HG02678 (cell line): Measurements from ENCODE around the gene NEK1.
"Not testable (repeated sequence)": the region's sequence is repeated elsewhere in the genome, so short reads cannot be mapped to it uniquely, and the experiment has no call there.

ENCODE experiments used
- ATAC-seq: cut with Tn5 transposase; IDR thresholded peaks from one replicate; pipeline ENCODE4 v1.9.1; 2021; ENCODE audit warnings: mild to moderate bottlenecking, moderate library complexity; ENCODE audit not compliant: unreplicated experiment

NEK1 gene

DNA sequence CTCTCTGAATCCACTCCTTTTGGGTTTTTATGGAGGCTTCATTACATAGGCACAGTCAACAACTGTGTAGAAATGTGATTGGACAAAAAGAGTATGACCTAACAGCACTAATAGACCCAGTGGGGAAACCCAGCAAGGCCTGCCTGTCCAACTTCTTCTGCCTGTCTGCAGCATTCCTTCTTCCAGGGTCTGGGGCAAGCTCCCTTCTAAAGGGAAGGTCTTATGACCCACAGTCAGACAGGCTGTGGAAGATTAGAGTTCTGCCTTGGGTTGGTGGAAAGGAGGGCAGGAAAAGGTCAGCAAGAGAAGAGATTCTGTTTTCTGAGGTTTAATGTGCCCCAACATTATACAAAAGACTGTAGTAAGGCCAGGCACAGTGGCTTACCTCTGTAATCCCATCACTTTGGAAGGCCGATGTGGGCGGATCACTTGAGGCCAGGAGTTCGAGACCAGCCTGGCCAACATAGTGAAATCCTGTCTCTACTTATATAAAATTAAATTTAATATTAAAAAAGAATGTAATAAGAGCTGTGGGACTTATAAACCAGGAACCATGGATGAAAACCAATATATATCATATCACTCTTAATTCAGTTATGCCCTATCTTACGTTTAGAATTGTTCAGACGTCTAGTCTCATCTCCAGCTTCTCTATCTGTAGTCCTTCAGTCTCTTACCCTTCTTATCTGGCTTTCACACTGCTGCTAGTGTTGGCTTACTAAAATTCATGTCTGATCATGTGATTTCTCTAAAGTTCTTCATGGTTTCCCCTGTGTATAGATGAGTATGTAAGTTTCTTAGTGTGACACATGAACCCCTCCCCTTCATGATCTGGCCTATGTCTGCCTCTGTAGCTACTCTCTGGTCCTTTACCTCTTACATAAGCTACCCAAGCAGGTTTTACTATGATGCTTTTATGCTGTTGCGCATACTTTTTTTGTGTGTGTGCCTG, 14.2 kb upstream of the NEK1 start:
- ATAC-seq: peak; percentile 34

DNA sequence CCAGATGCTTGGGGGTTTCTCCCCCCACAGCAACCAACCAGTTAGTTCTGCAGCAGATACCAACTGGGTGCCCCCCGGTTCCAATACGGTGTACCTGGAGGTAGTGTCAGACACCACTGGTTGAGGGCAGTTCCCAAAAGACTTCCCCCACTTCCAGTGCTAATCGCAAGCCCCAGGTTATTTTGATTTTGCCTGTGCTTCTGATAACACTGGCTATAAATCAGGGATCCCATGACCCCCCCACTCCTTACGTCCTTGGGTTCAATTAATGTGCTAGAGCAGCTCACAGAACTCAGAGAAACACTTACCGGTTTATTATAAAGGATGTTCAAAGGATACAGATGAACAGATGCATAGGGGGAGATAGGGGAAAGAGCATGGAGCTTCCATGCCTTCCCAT, 13.5 kb upstream of the NEK1 start:
- ATAC-seq: no peak

DNA sequence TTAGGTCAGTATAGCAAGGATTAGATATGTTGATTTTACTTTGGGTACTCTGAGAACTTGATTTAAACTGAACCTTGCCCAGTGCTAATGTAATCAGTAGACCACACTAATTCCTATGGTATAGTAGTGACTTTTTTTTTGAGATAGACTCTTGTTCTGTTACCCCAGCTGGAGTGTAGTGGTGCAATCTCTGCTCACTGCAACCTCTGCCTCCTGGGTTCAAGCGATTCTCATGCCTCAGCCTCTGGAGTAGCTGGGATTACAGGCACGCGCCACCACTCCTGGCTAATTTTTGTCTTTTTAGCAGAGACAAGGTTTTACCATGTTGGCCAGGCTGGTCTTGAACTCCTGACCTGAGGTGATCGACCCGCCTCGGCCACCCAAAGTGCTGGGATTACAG, 11.6 kb upstream of the NEK1 start:
- ATAC-seq: not testable (repeated sequence)

DNA sequence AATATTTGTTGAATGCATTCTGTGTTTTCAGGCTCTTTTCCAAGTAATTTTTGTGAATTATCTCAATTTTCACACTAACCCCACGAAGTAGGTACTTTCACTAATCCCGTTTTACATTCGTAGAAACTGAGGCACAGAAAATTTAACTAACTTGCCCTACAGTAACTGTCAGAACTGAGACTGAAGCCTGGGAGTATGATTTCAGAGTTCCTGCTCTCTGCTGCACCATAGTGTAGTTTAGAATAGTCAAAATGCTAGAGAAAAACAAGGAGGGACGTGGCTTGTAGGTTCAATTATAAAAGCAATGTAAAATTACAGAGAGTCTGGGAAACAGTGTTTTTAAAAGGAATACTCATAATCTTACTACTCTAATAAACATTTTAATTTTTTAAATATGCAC, 10.2 kb upstream of the NEK1 start:
- ATAC-seq: no peak

DNA sequence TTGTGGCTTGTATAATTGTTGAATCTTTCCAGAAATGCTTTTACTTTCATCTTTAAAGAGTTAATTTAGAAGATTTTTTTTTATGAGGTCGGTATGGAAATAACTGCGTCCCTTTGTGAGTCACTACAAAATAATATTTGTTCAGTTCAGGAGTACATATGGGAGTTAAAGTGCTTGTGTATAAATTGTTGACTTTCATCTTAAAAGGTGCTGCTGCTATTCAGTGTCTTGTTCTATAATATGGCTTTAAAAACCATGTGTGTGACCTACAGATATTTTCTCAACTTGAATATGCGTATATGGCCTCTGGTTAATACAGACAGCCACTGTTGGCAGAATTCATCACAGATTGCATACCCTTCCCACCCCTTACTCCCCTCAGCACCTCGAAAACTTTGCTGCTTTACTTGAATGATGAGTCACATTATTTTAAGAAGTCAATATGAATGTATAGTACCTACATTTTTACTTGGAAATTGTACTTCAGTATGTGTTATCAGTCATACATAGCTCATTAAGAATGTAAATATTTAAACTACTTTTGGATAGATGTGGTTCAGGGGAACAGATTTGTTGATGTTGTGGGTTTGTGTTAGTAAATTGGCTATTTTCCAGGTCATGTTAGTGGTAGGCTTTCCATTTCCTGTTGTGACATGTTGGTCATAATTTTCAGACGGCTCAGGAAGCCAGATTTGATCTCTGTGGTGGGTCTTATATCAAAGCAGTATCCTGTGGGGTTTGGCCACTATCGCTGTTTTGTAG, 9.5 kb upstream of the NEK1 start:
- ATAC-seq: no peak

DNA sequence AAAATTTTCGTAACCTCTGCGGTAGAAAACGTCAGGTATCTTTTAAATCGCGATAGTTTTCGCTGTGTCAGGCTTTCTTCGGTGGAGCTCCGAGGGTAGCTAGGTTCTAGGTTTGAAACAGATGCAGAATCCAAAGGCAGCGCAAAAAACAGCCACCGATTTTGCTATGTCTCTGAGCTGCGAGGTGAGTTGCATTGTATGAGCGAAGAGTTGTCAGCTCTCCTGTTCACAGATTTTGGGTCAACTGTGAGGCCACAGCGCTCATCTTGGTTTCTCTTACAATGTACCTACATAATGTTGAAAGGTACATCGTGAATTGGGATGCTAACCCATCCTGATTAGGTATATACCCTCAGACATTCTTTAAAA, 8.5 kb upstream of the NEK1 start:
- no peak for ATAC-seq

DNA sequence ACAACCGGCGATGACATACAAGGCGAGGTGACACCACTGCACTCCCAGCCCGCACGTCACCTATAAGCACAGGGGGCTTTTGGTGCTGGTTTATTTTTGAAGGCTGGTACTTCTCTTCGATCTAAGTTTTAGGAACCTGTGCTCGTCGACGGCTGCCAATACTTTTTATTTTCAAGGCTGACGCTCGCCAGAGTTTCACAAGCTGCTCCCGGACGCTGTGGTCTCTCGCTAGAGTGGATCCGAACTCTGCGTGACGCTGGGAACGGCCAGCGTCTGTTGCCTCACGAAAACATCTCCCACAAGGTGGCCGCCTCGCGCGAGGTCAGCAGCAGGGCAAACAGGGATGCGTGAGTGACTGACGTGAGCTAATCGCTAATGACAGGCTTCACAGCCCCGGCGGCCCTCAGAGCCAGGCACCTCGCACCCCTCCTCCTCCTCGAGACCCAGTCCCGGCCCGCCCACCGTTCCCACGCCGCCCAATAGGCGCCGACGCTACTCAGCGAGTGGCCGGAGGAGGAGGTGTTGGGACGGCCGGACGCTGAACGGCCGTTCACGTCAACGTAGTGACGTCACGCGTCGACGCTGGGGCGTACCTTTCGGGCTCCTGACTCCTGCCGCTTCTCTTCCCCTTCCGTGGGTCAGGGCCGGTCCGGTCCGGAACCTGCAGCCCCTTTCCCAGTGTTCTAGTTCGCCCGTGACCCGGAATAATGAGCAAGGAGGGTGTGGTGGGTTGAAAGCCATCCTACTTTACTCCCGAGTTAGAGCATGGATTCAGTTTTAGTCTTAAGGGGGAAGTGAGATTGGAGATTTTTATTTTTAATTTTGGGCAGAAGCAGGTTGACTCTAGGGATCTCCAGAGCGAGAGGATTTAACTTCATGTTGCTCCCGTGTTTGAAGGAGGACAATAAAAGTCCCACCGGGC, 7.8 kb upstream of the NEK1 start, which contains the start of gene CLCN3:
CLCN3 (plus strand) TSS at position 621 of the 922 bp plus-strand sequence. CDS start 15,351 bp downstream, outside the sequence.
- peak; percentile 95 for ATAC-seq

DNA sequence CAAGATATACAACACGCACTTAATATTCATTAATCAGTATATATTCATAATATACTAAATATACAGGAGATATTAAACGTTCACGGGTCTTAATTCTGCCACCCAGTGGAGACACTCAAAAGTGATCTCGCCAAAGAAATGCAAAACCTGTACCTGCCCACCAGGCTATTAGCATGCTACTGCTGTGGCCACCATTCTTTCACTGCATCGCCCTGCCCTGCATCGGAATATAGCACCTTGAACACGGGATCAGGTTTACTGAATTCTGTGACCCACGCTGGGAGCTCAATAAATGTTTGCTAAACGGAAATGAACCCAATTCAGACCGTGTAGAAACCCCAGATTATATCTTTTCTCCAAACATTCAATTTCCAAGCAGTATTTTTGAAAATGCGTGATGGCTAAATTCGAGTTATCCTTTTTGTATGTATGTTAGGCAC, 7.2 kb upstream of the NEK1 start:
- ATAC-seq: peak; percentile 39

DNA sequence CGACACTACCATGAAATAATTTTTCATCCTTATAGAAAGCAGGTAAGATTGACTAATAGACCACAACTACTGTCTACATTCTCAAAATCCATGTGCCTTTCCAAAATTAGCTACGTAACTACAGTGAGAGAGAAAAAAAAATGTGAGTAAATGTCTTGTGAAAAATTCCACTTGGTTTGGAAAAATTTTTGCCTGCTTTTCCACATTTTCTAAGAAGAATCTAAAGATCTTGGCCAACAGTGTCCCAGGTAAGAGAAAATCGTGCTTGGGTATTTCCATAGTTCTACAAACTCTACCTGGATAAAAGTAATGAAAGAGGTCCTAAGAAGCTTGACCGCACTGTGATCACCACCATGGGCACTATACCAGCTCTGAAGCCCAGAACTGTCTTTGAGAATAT, 6.6 kb upstream of the NEK1 start:
- no peak for ATAC-seq

DNA sequence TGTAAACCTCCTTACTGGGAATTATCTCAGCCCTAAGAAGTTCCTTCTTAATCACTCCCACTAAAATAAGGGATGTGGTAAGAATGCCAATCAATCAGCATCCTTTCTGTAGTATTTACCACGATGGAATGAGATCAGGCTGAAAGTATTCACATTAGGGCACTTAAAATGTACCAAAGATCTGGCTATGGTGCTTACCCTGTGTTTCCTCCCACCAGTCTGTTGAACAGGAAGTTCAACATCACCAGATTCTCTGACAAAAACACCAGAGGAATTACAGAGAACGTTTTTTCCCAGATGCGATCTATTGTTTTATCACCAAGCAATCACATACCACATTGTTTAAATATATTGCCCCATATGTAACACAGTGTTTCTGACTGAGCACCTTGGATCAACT, 5.9 kb upstream of the NEK1 start:
- no peak for ATAC-seq

DNA sequence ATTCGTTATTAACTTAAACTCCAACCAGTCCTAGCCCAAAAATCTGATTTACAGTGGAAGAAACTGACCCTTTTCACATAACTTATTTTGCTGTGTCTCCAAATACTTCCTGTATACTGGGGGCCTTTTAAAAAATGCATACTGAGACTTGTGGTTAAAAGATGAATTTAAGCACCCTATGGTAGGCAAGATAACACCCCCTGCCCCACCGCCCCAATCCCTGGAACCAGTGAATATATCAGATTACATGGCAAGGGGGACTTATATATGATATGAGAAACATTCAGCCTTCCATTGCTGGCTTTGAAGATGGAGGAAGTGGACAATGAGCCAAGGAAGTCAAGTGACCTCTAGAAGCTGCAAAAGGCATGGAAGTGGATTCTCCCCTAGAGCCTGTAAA, 4.9 kb upstream of the NEK1 start:
- no peak for ATAC-seq

DNA sequence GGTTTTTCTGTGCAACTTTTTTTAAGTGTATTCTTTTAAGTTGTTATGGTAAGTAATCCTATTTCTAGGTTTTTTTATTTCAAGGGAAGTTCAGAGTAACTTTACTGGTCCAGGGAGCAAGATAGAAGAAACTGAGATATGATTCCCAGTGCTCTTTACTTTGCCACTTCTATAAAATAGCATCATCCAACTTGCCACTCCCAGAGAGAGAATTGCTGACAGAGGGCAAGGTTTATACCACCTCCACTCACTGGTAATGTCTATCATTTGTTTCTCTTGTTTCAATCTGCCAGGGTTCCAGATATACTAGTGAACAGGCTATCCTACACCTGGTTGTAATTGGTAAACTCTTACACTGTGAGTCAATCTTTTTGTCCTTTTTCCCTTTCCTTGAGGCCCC, 4.5 kb upstream of the NEK1 start:
- no peak for ATAC-seq

DNA sequence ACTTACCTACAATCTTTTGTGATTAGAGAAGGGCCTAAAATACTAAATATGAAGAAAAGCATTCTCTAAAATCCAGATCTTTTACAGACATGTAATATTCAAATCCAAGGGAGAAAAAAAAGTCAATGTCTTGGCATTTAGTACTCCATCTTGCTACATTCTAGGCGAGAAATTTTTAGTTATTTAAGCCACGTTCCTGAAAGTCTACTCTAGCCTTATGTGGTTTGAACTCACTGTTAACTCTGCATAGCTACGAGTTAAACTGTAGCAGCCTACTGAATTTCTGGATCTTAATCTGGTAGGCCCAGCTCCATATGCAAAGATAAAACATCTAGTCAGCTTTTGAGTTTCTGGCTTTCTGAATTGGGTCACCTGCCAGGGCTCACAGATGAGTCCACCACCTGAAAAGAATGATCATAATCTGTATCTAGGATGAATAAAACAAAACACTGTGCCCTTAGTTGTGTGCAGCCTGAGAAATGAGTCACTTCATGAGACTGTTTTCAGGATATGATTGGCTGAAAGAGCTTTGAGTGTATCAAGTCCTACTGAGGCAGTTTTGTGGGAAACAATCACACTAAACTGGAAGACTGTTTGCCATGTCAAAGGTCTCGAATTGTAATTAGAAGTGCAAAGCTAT, 3.2 kb upstream of the NEK1 start:
- ATAC-seq: no peak

DNA sequence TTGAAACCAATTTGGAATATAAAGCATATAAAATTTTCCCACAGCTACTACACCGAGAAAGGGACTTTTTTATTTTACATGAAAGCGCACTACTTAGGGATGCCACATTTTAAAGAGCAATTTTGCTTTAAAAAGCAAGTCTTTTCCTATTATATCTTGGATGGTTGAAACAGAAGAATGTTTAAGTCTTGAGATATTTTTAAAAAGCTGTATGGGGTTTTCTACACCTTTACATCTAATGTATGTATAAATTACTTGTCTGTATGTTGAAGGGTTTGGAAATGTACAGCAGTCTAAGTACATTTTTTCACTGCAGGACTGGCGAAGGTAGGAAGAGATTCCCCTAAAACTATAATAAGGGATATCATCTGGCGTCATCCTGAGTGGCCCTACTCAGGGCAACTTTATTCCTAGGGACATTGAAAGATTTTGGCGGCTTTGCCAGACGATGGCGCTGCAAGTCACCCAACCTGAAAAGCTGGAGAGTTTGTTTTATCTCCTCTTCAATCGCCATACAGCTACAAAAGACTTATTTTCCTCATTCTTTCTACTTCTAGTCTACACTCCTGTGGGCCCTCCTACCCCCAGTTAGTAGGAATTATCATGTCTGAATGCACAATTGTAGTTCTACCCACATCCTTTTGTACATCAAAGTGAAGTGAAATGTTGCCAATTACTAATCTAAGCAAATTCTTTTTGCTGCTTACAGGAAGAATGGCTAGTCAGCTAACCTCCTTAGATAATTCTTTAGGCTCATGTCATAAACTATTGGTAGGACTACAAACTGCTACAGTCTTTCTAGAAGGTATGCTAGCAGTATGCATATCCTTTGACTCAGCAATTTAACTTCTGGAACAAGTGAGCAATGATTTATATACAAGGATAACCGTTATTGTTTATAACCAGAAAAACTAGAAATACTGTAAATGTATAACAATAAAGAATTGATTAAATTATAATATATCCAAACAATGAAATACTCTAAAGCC, 782 bp upstream of the NEK1 start:
- ATAC-seq: peak; percentile 36

DNA sequence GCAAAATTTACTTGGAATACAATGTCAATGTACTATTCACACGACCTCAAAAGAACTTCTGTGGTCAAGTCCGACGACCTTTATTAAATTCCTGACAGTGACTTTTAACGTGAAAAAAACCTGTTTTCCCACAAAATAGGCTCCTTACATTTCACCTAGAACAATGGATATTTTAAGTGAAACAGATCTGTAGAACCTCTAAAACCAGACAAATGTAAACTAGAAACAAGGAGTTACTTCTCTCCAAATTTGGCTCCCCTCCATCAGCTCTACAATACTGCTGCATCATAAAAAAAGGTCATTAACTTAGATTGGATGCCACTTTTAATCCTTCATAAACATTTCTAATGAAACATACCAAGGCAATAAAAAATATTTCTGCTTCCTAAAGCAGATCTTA, 1.2 kb downstream of the NEK1 start:
- ATAC-seq: no peak

DNA sequence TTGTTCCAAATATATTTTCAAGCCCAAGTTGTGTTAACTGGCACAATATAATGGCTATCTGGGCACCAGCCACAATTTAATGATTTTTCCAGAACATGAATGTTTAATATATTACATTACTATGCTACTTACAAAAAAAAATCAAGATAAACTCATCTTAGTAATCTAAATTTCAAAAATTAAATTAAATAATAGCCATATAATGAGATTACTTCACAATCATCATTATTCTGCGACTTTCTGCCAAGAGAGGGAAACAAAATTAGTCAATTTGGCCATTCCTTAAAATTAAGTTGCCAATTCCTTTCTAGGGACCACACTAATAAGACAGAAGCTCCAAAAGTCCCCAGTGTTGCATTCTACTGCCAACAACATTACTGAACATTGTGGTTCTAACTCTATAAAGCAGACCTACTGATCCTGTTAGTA, 7.5 kb downstream of the NEK1 start:
- no peak for ATAC-seq

DNA sequence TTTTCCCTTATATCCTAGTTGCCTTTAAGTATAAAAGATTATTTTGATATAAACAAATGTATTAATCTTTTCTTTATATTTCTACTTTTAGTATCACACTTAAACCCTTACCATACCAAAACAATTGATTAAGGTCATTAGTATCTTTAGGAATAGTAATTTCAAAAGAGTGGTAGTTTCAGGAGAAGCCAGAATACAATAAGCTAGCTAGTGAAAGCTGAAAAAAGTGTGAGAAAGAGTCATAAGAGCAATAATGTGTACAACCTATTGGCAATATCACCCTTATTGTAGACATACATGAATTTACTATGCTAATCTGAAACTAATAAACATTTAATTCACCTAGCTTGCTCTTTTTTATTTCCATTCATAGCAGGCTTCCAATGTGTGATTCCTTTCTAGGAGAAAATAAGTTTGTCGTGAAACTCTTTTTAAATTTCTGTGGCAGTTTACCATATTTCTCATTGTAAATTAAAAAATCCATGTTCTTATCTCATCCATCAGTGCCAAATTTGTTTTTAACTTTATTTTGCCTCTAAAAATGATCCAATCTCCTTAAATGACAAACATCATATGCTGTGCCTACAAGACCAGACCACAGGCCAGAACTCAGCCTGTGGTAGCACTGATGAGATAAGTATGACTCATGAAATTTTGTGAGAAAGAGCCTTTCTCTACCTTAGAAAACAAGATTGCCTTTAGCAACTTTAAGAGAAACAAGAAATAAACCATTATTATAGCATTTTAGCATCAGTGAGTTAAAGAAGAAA, 8.1 kb downstream of the NEK1 start:
- no peak for ATAC-seq

DNA sequence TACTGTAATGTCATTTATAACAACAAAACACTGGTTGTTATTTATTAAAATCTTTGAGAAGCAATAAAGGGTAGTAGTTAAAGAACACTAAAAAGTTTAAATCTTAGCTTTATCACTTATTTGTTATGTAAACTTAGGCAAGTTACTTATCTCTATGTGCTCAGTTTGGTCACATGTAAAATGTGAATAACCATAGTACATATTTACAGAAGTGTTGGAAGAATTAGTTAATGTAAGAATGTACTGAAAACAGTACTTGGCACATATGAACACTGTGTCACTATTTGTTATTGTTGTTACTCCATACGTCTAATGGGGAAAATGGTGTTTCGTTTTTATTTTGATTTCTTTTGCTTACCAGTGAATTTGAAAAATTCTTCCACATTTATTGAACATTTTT, 9.1 kb downstream of the NEK1 start:
- no peak for ATAC-seq
